ENCODE data around the gene C1QTNF1.

GRCh38 chr17:79049821-79050220, 25.9 kb downstream of the C1QTNF1 start:
- TF ChIP-seq CTCF (IDR thresholded peaks at IDR 0.05 in 2 of 3, conservative IDR thresholded peaks at IDR 0.05 in 1 of 3; ENCODE audit: borderline replicate concordance in 1 of 3, insufficient read depth in 1 of 3, low read depth in 2 of 3, low read length in 2 of 3) (no peak), MAX (IDR thresholded peaks at IDR 0.05) (no peak)

Data from HCT116 (cell line).